Glutamatergic neuron (in vitro differentiated cells): ENCODE data around the gene MAPK8. TPM values are rescaled to one million over a fixed set of nuclear protein-coding genes. Genes with fewer than 3 reads are reported as not detected.

Source experiments
- DNase-seq: peaks from one replicate; pipeline ENCODE4 v3.0.0; 2022
- H3K27ac Mint-ChIP-seq: one replicate; pipeline ENCODE4 v1.8.0; 2020; ENCODE audit warnings: mild to moderate bottlenecking, mixed read lengths, inconsistent platforms; ENCODE audit not compliant: unreplicated experiment
- H3K27me3 Mint-ChIP-seq: one replicate; pipeline ENCODE4 v1.8.0; 2020; ENCODE audit warnings: mild to moderate bottlenecking, moderate library complexity, mixed read lengths, inconsistent platforms; ENCODE audit not compliant: unreplicated experiment
- H3K36me3 Mint-ChIP-seq: one replicate; pipeline ENCODE4 v1.8.0; 2020; ENCODE audit warnings: mild to moderate bottlenecking, mixed read lengths, inconsistent platforms; ENCODE audit not compliant: unreplicated experiment
- H3K4me1 Mint-ChIP-seq: one replicate; pipeline ENCODE4 v1.8.0; 2020; ENCODE audit warnings: mild to moderate bottlenecking, low read depth, mixed read lengths, inconsistent platforms; ENCODE audit not compliant: unreplicated experiment
- H3K4me3 Mint-ChIP-seq: one replicate; pipeline ENCODE4 v1.8.0; 2020; ENCODE audit warnings: mild to moderate bottlenecking, mixed read lengths, inconsistent platforms; ENCODE audit not compliant: unreplicated experiment
- H3K9me3 Mint-ChIP-seq: one replicate; pipeline ENCODE4 v1.8.0; 2020; ENCODE audit warnings: mild to moderate bottlenecking, moderate library complexity, mixed read lengths, inconsistent platforms; ENCODE audit not compliant: unreplicated experiment
- CTCF ChIP-seq: fragments of 200-600 bp; sonication (generic); IDR thresholded peaks from one replicate; pipeline ENCODE4 v1.5.0; 2021; ENCODE audit not compliant: partially characterized antibody, unreplicated experiment
- total RNA-seq: library from RNA; stranded (reverse); fragmentation: NEBNext Ultra II Directional; extraction: Animal tissue kit (Norgen Biotek cat#: 25700); gene quantifications from one replicate; pipeline ENCODE4 v1.2.1, GENCODE V29; 2021; ENCODE audit not compliant: unreplicated experiment

The MAPK8 gene
- total RNA-seq, 1 donor from 2014 or later: 317 TPM

DNA sequence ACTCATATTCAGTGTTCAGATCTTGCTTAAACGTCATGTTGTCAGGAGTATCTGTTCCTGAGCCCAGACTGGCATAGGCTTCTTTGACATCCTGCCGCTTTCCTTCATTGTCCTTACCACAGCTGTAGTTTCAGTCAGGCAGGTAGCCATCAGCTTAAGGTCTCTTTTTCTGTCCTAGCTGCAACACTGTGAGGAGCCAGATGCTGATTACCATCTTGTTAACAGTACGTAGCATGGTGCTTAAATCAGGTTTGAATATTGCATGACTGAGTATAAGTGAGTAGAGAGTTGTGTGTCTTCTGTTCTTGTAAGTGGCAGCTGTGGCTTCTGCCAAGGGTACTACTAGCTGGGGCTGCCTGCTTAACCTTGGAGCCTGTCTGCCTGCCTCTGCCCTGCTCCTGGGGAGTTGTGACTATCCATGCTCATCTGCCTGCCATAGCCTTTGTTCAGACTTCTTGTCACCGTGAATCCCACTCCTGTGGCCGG, 92.6 kb downstream of the MAPK8 start:
- Mint-ChIP-seq H3K27ac (peak overlapping the region; percentile 84), H3K9me3 (no peaks in the 10 kb centered on the region), H3K4me3 (peak overlapping the region; percentile 14), H3K4me1 (peaks cover 21% of the 10 kb centered on the region), H3K27me3 (peaks cover 2% of the 10 kb centered on the region), H3K36me3 (no peaks in the 10 kb centered on the region)
- no peak for TF ChIP-seq CTCF
- peak; percentile 27 for DNase-seq

DNA sequence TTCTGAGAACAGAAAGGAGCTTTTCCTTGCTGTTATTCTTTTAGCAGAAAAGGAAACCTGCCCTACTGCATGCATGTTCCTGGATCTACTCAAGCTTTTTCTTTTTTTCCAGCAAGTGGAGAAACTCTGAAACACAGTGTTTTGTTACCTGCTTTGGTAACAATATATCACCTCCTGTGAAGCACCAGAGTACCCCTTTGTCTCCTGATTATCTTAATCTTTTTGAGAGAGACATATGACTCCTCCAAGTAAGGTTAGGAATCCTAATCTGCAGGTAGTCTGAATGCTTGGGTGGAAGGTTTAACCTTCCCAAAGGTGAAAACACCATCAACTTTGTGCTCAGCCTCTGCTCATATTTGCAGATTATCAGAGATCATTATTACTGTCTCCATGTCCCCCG, 93.1 kb downstream of the MAPK8 start:
- Mint-ChIP-seq H3K4me3 (peak overlapping the region; percentile 7), H3K27ac (peak overlapping the region; percentile 84), H3K9me3 (no peaks in the 10 kb centered on the region), H3K27me3 (peaks cover 2% of the 10 kb centered on the region), H3K4me1 (peaks cover 21% of the 10 kb centered on the region), H3K36me3 (no peaks in the 10 kb centered on the region)
- no peak for TF ChIP-seq CTCF
- DNase-seq: no peak

GRCh38 chr10:48400129-48400849, 93.8 kb downstream of the MAPK8 start:
- TF ChIP-seq CTCF: no peak
- peaks cover 21% of the 10 kb centered on the region for H3K4me1 Mint-ChIP-seq
- H3K27ac Mint-ChIP-seq: peak overlapping the region; percentile 84
- no peaks in the 10 kb centered on the region for H3K36me3 Mint-ChIP-seq
- H3K9me3 Mint-ChIP-seq: no peaks in the 10 kb centered on the region
- no peak for DNase-seq
- no peak overlapping the region for H3K4me3 Mint-ChIP-seq
- peaks cover 2% of the 10 kb centered on the region for H3K27me3 Mint-ChIP-seq

DNA sequence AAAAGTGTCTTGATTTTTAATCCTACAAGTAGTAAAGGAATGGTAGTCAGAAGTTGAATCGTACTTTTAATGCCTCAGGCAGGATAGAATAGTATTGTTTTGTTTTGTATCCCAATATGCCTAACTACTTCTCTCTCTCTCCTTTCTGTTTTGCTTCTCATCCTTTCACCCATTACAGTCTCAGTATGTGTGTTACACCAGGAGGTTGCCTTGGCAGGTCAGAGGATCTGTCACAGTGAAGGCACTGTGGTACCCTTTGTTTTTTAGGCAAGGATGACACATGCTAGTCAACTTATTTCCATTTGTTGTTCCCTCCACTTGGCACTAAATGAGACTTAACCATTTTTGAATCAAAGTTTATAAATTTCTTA, 94.4 kb downstream of the MAPK8 start:
- H3K9me3 Mint-ChIP-seq: no peaks in the 10 kb centered on the region
- H3K27me3 Mint-ChIP-seq: peaks cover 2% of the 10 kb centered on the region
- H3K4me1 Mint-ChIP-seq: peaks cover 21% of the 10 kb centered on the region
- no peak overlapping the region for H3K4me3 Mint-ChIP-seq
- DNase-seq: no peak
- no peaks in the 10 kb centered on the region for H3K36me3 Mint-ChIP-seq
- H3K27ac Mint-ChIP-seq: no peak overlapping the region
- no peak for TF ChIP-seq CTCF

GRCh38 chr10:48404646-48405045, 98.2 kb downstream of the MAPK8 start:
- Mint-ChIP-seq H3K4me3 (no peak overlapping the region), H3K27ac (no peak overlapping the region), H3K4me1 (peaks cover 9% of the 10 kb centered on the region), H3K9me3 (no peaks in the 10 kb centered on the region), H3K36me3 (no peaks in the 10 kb centered on the region), H3K27me3 (no peaks in the 10 kb centered on the region)
- DNase-seq: no peak
- no peak for TF ChIP-seq CTCF
